NCI-H2107 treated with DMSO at 0.1 percent for 48 hours (cell line): ENCODE measurements around the gene RAPGEF1.
"Not testable (repeated sequence)": the region's sequence is repeated elsewhere in the genome, so short reads cannot be mapped to it uniquely, and the experiment has no call there.

Experiments
- DNase-seq: peaks from one replicate; lab custom pipeline; 2025; ENCODE audit not compliant: unreplicated experiment; lab: John Stamatoyannopoulos, UW

Gene RAPGEF1, protein sequence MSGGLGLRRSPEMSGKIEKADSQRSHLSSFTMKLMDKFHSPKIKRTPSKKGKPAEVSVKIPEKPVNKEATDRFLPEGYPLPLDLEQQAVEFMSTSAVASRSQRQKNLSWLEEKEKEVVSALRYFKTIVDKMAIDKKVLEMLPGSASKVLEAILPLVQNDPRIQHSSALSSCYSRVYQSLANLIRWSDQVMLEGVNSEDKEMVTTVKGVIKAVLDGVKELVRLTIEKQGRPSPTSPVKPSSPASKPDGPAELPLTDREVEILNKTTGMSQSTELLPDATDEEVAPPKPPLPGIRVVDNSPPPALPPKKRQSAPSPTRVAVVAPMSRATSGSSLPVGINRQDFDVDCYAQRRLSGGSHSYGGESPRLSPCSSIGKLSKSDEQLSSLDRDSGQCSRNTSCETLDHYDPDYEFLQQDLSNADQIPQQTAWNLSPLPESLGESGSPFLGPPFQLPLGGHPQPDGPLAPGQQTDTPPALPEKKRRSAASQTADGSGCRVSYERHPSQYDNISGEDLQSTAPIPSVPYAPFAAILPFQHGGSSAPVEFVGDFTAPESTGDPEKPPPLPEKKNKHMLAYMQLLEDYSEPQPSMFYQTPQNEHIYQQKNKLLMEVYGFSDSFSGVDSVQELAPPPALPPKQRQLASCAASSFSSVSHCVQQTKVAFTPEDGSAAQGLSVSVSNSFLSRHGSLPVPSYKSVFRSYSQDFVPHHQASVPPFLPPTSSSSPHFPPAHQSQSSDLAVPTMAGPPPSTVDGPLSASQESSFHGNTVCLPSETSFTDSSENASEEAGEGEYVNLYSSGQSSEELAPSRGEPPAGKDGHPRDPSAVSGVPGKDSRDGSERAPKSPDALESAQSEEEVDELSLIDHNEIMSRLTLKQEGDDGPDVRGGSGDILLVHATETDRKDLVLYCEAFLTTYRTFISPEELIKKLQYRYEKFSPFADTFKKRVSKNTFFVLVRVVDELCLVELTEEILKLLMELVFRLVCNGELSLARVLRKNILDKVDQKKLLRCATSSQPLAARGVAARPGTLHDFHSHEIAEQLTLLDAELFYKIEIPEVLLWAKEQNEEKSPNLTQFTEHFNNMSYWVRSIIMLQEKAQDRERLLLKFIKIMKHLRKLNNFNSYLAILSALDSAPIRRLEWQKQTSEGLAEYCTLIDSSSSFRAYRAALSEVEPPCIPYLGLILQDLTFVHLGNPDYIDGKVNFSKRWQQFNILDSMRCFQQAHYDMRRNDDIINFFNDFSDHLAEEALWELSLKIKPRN (N-terminal part only)

DNA sequence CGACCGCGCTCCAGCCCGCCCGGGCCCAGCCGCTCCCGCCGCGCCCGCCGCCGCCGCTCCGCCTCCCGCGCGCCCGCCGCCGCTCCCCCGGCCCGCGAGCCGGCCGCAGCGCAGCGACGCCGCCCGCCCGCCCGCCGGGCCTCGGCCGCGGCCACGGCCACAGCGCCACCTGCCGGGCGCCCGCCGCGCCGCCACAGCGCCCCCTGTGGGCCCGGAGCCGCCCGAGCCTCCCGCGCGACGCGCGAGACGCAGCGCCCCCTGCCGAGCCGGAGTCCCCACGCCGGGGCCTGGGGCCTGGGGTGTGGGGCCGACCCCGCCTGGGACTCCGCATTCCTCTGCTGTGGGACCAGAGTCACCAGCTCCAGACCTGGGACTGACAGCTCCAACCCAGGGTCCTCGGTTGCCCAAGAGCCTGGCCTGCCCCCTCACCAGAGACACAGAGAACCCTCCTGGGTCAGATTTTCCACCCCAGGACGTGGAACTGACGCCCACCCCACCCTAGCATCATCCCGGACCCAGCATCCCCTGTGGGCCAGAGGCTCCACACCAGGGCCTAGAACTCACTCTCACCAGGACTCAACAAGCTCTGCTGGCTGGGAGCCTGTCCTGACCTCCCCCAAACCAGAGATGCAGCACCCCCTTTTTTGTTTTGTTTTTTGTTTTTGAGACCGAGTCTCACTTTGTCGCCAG, at the start of gene RAPGEF1:
Gene RAPGEF1 (minus strand): TSS at position 118 of the 690 bp plus-strand sequence. CDS start 246 bp downstream, outside the sequence.
- DNase-seq = no peak

DNA sequence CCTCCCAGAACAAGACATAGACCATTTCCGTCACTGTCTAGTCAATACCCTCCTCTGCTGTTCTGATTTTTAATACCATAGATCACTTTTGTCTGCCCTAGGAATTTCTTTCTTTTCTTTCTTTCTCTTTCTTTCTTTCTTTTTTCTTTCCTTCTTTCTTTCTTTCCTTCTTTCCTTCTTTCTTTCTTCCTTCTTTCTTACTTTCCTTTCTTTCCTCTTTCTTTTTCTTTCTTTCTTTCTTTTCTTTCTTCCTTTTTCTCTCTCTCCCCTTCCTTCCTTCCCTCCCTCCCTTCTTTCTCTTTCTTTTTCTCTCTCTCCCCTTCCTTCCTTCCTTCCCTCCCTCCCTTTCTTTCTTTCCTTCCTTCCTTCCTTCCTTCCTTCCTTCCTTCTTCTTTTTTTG, 49.0 kb upstream of the RAPGEF1 start:
- DNase-seq = no peak

DNA sequence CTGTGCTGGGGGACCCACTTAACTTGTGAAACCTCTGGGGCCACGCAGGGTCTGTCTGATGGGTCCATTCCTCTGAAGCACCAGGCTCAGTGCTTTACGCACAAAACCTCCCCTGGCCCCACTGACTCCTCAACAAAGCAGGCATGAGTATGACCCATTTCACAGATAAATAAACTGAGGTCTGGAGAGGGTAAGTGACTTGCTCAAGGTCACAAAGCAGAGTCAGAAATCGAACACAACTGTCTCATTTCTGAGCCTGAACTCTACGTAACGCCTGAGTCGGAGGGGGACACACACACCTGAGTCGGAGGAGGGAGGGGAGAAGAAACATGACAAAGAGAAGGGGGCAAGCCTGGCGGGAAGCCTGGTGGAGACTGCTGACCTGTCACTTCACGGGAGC, 48.0 kb upstream of the RAPGEF1 start:
- no peak for DNase-seq

DNA sequence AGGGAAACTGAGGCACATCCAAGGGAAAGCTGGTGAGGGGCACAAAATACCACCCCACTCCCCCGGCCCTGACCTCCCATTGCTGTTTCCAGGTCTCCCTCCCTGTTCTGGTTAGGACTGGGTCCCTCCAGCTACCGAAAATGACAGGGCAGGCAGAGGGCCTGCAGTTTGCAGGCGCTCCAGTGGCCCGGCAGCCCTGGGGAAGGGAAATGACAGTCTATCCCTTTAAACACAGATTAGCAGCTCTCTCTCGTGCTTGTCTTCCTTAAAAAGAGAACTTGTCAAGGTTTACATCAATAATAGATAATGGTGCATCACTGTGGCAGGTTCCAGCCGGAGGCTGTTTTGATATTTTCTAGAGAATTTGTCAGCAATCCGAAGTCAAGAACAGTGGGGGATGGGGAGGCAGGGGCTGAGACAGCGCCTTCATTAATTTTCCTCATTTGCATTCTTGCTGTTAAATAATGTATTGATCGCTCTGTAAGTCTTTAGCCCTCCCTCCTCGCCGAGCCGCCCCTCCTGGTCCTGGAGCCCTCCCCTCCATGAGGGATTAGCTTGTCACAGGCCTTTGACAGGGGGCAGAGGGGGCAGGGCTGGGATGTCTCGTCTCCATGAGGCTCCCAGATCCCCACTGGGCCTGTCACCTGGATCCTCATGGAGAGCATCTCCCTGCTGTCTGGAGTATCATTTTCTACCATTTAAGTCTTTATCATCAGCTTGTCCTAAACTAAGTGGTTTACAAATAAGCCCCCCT, 45.0 kb upstream of the RAPGEF1 start:
- no peak for DNase-seq

DNA sequence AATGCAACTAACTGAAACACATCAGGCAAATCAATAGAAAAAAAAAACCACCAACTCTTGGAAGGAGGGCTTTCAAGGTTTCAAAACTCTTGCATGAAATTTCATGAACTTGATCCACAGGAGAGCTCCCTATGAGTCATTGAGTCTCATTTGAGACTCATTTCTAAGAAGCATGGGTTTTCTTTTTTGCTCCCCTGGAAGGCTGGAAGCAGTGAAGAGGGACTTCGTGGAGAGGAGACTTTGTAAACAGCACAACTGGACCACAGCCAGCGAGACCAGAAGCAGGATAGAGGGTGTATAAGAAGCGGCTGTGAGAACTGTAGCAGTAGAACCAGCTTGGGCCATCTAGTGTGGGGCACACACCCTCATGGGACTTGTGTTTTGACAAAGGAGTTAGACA, 41.2 kb upstream of the RAPGEF1 start:
- no peak for DNase-seq

DNA sequence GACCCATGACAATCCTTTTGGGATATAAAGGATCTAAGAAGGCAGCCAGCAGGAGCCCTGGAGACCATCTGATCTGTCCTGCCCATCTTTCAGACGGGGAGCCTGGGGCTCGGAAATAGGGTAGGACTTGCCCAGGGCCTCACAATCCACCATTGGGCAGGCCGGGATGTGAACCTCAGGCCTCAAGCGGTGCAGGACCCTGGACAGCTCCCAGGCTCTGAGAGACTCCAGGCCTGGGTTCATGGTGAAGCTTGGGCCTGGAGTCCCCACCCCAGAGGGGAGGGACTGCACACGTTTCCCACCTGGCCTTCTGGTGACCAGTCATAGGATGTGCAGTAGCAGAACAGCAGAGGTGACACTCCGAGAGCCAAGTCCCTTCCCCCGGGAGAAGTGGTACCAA, 36.6 kb upstream of the RAPGEF1 start:
- DNase-seq = no peak

DNA sequence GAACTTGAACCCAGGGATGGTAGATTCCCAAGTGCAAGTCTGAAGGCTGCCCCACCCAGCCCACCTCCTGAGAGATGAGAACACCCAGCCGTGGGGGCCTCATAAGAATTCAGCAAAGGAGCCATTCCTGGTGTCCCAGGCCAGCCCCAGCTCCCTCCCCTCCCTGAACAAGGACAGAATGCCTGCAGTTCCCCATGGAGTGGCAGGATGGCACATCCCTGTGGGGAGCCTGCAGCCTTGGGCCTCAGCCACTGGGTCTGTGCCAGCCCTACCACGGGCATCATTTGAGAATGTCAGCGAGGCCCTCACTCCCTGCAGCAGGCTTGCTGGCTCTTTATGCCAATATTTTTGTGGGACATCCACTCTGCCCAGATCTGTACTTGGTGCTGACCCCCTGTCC, 36.2 kb upstream of the RAPGEF1 start:
- DNase-seq = no peak

DNA sequence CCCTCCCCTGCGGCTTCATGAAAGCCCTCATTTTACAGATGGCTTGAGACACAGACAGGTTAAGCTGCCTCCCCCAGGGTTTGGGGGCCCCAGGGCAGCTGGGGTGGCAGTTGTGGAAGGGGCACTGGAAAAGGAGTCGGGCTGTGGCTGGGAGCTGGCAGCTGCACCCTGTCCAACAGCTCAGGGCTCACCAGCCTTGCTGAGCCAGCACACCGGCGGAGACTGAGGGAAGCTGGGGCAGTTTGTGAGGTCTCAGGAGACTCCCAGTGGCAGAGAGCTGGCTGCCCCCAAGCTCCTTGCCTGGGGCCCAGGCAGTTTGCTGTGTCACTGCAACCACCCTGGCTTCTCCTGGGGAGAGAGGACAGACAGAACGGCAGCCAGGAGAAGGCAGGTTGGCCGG, 34.8 kb upstream of the RAPGEF1 start:
- no peak for DNase-seq

DNA sequence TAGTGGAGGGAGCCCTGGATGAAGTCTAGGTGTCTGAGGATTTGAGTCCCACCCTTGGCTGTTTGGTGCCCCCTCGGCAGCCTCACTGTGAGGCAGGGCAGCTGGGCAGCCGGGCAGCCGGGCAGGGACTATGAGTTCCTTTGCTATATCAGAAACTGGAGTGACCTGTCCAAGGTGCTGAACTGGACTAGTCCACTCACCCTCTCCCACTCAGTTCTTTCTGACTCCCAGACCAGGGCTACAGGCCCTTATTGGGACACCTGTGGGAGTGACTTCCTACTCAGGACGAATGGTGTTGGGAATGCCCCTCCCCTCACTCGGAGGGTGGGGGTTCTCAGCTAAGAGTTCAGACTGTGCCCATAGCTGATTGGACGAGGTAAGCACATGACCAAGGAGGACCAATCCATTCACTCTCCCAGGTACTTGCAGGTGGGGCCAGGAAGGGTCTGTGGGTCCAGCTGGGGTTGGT, 34.1 kb upstream of the RAPGEF1 start:
- DNase-seq = no peak

DNA sequence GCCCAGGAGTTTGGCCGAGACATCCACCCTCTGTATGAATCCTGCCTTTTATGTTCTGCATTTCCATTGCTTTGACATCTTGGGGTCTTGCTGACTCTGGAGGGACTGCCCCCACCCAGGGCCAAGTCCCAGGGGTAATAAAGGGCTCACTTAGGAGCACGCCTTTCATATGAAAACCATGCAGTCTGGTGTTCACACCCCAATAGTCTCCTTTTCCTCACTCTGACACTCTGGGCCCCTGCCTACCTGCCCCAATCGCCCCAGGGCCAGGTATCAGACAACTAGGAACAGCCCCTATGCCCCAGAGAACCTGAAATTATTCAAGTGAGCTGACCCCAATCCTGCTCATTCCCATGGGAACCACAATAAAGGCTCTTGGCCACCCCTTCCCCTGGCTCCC, 33.1 kb upstream of the RAPGEF1 start:
- DNase-seq = no peak

DNA sequence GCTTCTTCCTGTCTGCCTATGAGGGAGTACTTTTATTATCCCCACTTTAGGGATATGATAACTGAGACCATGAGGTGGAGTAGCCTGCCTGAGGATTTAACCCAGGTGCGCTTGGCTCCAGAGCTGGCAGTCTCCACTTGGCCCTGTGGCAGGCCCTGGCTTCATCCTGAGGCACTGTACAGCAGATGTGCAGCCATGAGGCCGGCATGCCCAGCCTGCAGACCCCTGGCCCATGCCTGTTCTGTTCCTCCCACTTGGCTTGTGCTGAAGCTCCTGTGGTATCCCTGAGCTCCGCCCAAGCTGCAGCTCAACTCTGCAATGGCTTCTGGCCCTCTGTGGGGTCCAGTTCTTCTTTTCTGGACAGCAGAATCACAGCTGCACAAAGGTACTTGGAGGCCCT, 31.8 kb upstream of the RAPGEF1 start:
- DNase-seq = no peak

DNA sequence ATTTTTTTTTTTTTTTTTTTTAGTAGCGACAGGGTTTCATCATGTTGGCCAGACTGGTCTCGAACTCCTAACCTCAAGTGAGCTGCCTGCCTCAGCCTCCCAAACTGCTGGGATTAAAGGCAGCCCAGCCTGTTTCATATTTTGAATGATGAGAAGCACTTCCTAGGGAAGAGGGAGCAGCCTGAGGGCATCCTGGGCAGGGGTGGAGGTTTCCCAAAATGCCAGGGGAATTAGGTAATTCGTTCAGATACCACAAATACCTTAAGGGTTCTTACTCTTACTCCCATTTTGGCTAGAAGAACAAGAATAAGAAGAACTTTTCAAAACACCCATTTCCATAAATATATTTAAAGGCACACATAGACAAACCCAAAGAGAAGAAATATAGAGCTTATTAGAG, 29.5 kb upstream of the RAPGEF1 start:
- DNase-seq = no peak

DNA sequence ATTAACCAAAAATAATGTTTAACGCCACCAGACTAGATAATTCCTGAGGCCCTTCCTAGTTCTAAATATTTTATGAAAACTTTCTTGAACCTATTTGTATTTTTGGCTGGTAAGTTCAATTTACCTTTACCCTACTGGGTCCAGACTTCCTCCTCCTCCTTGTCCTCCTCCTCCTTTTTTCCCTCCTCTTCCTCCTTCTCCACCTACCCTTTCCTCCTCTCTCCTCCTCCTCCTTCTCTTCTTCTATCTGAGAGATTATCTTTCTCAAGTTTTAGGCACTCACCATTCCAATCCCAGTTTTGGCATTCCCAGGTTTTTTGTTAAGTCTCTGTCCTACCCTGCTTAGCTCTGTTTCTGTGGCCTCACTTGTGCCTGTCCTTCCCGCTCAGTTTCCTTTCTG, 24.7 kb upstream of the RAPGEF1 start:
- DNase-seq = no peak

DNA sequence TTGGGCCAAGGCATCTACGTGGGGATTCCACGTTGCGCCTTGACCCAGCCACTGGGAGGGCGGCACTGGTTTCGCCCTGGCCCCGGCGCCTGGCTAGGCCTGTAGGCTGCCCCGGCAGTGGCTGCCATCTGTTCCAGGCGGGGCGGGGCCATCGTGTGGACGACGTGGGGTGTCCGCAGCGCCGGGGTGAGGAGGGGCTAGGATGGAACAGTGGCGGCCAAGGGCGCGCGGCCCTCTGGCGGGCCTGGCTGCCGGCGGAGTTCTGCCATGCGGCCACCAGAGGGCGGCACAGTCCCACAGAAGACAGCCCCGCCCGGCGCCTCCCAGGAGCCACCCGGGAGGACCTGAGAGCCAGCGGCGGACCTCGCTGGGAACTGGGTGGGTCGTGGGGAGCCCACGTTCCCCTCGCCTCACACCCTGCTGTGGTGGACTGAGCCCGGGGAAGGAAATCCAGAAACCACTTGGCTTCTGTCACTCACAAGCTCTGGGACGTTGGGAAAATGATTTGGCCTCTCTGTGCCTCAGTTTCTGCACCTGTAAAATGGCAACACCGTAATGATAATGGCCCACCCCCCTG, 22.6 kb upstream of the RAPGEF1 start:
- DNase-seq = no peak

DNA sequence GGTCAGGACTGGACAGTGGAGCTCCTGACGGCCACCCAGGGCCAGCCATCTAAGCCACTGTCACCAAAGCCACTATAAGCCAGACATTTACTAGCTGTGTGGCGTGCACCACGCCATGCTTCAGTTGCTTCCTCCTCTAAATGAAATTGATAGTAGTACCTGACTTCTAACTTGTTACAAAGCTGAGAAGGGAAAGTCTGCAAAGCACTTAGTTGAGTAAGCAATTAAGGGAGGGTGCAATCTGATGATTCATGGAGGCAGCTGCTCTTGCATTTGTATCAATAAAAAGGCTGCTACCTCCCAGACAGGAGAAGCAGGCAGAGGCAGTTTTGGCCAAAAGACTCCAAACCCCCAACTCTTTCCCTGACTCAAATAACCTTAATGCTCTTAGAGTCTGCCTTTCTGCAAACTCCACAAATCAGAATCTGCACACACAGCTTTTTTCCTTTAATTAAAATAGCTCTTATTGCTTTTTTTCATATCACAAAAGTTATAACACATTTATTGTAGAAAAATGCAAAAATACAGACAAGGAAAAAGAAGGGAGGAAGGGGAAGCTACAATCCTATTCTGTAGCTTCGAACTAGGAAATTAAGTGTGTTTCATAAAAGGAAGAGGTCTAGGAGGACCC, 19.3 kb upstream of the RAPGEF1 start:
- DNase-seq = peak; percentile 84

DNA sequence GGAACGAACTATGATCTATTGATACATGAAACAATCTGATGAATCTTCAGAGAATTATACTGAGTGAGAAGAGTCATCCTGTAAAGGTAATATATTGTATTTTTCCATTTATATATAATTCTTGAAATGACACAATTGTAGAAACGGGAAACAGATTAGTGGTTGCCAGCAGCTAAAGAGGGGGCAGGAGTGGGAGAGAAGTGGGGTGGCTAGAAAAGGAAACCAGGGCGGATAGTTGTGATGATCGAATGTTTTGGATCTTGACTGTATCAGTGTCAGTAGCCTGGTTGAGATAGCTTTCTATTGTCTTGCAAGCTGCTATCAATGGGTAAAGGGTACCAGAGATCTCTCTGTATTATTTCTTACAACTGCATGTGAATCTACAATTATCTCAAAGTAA, 17.7 kb upstream of the RAPGEF1 start:
- DNase-seq = no peak

DNA sequence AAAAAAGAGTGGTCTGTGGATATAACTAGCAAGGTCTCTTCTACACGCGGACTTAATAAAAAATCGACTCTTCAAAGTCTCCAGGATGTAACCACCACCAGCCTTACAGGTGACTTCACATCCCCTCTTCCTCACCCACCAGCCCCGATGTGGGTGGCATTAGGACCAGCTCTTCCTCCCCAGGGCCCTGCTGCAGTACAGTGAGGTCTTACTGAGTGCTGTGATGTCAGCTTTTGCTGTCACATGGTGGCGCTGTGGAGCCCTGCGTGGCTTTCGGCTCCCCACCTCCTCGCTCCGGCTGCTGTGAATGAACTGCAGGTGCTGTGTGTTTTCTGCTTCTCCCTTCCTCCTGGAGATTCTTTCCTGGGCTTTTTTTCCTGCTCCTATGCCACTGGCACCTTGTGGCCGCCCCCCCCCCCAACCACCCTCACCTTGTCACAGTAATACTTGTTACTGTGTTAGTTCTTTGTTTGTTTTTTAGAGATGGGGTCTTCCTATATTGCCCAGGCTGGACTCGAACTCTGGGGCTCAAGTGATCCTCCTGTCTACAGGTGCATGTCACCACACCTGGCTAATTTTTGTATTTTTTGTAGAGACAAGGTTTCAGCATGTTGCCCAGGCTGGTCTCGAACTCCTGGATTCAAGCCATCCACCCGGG, 15.8 kb upstream of the RAPGEF1 start:
- peak; percentile 75 for DNase-seq

DNA sequence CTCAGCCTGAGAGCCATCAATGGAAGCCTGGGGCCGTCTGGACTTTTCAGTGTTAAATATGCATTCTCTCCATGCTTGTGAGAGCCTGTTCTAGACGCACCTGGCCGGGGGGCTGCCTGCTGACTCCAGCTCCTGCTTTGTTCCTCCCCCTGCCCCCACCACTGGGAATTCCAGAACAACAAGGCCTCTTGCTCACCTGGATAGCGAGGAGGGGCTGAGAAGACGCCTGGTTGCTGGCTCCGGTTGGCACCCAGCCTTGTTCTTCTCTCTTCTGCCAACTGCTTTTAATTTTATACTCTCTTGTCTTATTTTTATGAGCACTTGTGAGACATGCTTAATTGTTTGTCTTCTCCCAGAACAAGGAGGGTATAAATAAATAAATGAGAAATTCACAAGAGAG, 15.0 kb upstream of the RAPGEF1 start:
- no peak for DNase-seq

DNA sequence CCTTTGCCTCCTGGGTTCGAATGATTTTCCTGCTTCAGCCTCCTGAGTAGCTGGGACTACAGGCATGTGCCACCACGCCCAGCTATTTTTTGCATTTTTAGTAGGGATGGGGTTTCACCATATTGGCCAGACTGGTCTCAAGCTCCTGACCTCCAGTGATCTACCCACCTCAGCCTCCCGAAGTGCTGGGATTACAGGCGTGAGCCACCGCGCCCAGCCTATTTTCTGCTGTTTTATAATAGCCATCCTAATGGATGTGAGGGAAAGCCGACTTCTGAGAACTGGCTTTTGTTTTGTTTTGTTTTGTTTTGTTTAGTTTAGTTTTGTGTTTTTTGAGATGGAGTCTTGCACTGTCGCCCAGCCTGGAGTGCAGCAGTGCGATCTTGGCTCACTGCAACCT, 13.9 kb upstream of the RAPGEF1 start:
- not testable (repeated sequence) for DNase-seq
